ENCODE data around the gene SLC9A3. TPM values are rescaled to one million over a fixed set of nuclear protein-coding genes. Genes with fewer than 3 reads are reported as not detected.

SLC9A3 gene
- total and polyA plus RNA-seq, 7 donors: 0.81 to 1.7 (median 1.2) TPM

DNA sequence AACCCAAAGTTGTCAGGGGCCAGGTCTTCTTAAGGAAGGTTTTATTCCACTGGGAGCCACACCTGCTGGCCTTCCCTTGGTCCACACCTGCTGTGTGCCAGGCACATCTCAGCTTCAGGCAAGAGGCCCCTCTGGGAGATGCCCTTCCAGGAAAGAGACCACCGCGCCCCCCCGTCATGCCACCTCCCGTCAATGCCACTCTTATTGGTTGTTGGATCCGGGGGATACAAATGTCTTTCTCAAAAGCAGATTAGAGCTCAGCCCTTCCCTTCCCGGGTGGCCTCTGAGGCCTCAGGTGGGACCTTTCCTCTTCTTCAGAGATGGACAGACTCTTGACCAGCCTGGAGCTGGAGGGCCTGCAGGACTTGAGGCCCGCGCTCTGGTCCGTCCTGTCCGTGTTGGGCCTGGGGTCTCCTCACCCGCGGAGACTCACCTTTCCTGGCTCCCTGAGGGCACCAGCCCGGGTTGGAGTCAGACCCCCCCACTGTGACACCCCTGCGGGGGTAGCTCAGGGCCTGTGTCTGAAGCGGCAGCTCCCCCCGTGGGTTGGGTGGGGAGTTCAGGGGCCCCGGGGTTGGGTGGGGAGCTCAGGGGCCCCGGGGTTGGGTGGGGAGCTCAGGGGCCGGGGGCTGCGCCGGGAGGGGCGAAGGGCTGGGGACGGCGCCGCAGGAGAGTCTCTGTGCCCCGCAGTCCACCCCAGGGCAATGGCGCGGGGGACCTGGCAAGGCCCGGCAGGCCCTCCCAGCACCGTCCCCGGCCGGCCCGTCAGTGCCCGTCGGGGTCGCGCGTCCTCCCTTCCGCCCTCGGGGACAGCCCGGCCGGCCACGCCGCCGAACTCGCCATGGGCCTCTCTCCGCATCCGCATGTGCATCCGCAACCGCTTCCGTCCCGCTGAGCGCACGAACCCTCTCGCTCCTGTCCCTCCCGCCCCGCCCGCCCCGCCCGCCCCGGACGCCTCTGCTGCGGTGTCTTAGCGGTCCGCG lies 3.7 kb upstream of the SLC9A3 start:
- TF ChIP-seq, protein P1, sequence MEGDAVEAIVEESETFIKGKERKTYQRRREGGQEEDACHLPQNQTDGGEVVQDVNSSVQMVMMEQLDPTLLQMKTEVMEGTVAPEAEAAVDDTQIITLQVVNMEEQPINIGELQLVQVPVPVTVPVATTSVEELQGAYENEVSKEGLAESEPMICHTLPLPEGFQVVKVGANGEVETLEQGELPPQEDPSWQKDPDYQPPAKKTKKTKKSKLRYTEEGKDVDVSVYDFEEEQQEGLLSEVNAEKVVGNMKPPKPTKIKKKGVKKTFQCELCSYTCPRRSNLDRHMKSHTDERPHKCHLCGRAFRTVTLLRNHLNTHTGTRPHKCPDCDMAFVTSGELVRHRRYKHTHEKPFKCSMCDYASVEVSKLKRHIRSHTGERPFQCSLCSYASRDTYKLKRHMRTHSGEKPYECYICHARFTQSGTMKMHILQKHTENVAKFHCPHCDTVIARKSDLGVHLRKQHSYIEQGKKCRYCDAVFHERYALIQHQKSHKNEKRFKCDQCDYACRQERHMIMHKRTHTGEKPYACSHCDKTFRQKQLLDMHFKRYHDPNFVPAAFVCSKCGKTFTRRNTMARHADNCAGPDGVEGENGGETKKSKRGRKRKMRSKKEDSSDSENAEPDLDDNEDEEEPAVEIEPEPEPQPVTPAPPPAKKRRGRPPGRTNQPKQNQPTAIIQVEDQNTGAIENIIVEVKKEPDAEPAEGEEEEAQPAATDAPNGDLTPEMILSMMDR (IDR thresholded peaks at IDR 0.05): no peak

DNA sequence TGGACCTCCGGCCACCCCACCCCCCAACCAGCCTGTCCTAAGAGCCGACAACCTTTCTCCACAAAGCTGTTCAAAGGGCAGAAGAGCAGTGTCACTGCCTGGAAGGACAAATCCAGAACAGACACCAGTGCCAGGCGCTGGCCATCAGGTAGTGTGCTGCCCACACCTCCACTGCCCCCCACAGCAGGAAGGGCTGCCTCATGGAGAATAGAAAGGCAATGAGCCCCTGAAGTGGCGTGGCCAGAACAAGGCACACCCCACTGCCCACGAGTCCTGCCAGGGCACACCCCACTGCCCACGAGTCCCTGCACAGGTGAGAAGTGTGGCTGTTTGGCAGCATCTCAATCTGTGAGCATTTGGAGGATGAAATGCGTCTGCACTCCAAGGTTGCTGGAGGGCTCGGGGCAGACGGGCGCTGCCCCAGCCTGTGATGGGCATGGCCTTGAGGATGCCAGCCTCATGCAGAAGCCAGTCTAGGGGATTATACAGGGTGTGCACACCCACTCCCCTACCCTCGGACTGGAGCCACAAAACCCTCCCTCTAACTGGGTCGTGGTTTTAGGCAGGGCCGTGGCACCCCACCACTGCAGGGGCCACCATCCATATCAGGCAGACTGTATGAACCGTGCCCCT lies 2.3 kb upstream of the SLC9A3 start:
- WGBS, 3 donors: 63 to 65% (median 64%) methylated on average over 14 of the region's 14 CpGs
- DNase-seq: no peak

More for the DNA sequence above, 3.7 kb upstream of the SLC9A3 start:
- Histone ChIP-seq H3K4me3 (no peak overlapping the region), H3K36me3 (ENCODE audit: insufficient read depth in 1 of 2, low read depth in 1 of 2) (no peaks in the 10 kb centered on the region), H3K27ac (no peak overlapping the region), H3K4me1 (no peaks in the 10 kb centered on the region), H3K9me3 (no peaks in the 10 kb centered on the region), H3K27me3 (ENCODE audit: insufficient read depth in 3 of 3, low read length in 2 of 3) (peaks cover 0 to 95% (median 32%) of the 10 kb centered on the region in 3 donors)
- DNase-seq: peak in 1 of 2 donors; percentile 11
- WGBS, 3 donors: 19 to 42% (median 25%) methylated on average over 25 to 64 of the region's 66 CpGs
- intact Hi-C loops (cut with DNase I): no loop called here
- ATAC-seq: no peak

DNA sequence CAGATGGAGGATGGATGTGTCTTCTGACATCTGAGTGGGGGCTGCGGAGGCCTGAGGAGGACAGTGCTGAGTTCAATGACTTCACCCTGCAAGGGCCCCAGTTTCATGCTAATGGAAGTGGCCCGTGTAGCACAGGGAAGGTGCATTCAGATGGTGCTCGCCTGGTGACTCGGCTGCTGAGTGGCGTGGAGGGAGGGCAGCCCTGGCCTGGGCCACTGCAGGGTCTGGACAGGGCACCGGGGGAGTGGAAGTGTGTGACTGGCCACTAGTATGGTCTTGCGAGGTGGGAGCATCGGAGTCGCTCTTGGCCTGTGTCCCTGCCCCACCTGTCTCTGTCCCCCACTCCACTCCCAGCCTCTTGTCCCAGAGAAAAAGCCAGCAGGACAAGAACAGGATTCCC lies 1.7 kb upstream of the SLC9A3 start:
- H3K4me1 ChIP-seq: no peaks in the 10 kb centered on the region
- ATAC-seq: no peak
- 40 to 58% (median 51%) methylated on average over 8 to 9 of the region's 9 CpGs for WGBS, 3 donors
- H3K36me3 ChIP-seq (ENCODE audit: insufficient read depth in 1 of 2, low read depth in 1 of 2): no peaks in the 10 kb centered on the region
- H3K27ac ChIP-seq: no peak overlapping the region
- intact Hi-C loops (cut with DNase I): no loop called here
- no peak for DNase-seq
- TF ChIP-seq, protein P1 (IDR thresholded peaks at IDR 0.05): no peak
- H3K4me3 ChIP-seq: no peak overlapping the region
- H3K27me3 ChIP-seq (ENCODE audit: insufficient read depth in 3 of 3, low read length in 2 of 3): peaks cover 0 to 95% (median 31%) of the 10 kb centered on the region in 3 donors
- no peaks in the 10 kb centered on the region for H3K9me3 ChIP-seq

More for the DNA sequence above, 2.3 kb upstream of the SLC9A3 start:
- Histone ChIP-seq H3K27ac (no peak overlapping the region), H3K27me3 (ENCODE audit: insufficient read depth in 3 of 3, low read length in 2 of 3) (peaks cover 0 to 95% (median 28%) of the 10 kb centered on the region in 3 donors), H3K4me3 (no peak overlapping the region), H3K36me3 (ENCODE audit: insufficient read depth in 1 of 2, low read depth in 1 of 2) (no peaks in the 10 kb centered on the region), H3K9me3 (no peaks in the 10 kb centered on the region), H3K4me1 (no peaks in the 10 kb centered on the region)
- TF ChIP-seq, protein P1 (IDR thresholded peaks at IDR 0.05): no peak
- no peak for ATAC-seq
- intact Hi-C loops (cut with DNase I): no loop called here

DNA sequence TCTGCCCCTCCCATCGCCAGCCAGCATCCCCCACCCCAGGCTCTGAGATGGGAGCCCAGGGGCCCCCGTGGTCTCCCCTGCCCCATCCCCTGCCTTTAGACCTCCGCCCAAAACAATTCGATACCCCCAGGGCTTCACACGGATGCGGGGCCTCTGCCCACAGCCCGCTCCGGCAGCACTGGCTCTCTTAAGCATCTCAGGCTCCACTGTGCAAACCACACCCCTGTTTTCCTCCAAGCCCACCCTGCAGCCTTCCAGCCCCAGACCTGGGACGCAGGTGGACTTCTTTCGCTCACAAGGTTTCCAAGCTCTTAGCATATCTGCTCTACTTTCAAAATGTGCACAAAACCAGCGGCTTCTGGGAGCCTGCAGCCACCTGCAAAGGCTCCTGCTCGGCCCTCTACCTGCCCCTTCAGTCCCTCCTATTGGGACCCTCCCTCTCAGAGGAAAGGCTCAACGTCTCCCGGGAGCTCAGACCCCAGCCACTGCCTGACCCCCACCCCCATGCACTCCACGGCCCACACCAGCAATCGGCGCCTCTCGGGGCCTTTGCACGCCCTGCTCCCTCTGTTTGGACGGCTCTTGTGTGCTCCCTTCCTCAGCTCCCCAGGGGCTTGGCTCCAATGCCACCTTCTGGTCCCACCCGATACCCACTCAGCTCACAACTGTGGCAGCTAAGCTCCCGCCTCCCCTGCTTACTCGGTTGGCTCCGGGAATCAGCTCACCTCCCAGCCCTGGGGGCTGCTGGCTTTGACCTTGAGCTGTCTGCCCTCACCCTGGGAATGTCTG lies 918 bp upstream of the SLC9A3 start:
- TF ChIP-seq, protein P1 (IDR thresholded peaks at IDR 0.05): no peak
- Histone ChIP-seq H3K4me3 (no peak overlapping the region), H3K9me3 (no peaks in the 10 kb centered on the region), H3K4me1 (no peaks in the 10 kb centered on the region), H3K27ac (no peak overlapping the region), H3K27me3 (ENCODE audit: insufficient read depth in 3 of 3, low read length in 2 of 3) (peaks cover 0 to 95% (median 31%) of the 10 kb centered on the region in 3 donors), H3K36me3 (ENCODE audit: insufficient read depth in 1 of 2, low read depth in 1 of 2) (no peaks in the 10 kb centered on the region)
- intact Hi-C loops (cut with DNase I): no loop called here
- no peak for DNase-seq
- no peak for ATAC-seq
- 32 to 42% (median 33%) methylated on average over 24 of the region's 24 CpGs for WGBS, 3 donors

All from psoas muscle (tissue), 8 donors.